Stimulated activated CD4-positive, alpha-beta T cell treated with anti-CD3 and anti-CD28 coated beads, TNF-alpha, amount 100 ng/mL, for 4 hours (primary cell): Measurements from ENCODE around the gene CDH23.

Experiments used
- DNase-seq, 3 experiments: peaks; one replicate each; pipeline ENCODE4 v3.0.0-alpha.2; 2020; ENCODE audit warnings: low read depth in 3 of 3

CDH23 gene

DNA sequence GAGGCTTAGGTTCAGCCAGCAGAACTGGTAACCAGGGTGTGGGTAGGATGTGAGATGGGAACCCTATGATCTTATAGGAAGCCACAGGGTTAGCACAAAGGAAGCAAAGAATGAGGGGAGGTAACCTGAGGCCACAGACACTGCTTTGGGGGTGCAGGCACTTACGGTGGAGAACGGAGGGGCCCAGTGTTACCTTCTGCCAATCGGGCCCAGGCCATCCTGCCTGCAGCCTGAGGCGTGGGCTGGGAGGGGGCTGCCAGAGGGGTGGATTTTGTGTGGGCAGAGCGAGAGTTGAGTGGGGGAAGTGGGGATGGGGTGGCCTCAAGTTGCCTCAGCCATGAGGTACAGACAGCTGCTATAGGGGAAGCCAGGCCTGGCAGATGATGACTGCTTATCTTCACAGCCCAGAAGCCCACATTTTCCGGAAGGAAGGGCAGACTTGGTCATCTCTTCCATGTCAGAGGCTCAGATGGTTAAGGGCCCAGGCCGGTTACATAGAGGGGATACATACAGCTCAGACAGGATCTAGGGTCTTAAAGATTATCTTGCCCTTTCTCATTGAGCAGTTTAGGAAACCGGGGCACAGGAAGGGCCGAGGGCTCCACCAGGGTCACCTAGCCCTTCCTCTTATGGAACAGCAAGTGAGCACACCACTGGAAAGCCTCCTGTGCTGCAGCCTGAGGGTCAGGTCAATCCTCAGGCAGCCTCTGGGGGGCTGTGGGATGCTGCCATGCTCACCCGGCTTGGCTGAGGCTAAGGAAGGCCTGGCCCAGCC, 401.0 kb downstream of the CDH23 start:
- DNase-seq: no peak

DNA sequence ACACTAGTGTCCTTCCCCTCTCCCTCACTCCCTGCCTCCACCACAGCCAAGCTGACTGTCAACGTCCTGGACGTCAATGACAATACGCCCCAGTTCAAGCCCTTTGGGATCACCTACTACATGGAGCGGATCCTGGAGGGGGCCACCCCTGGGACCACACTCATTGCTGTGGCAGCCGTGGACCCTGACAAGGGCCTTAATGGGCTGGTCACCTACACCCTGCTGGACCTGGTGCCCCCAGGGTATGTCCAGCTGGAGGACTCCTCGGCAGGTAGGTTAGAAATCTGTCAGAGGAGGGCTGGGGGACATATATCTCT, 401.5 kb downstream of the CDH23 start:
- no peak for DNase-seq

- no peak for DNase-seq
These were observed 402.4 kb downstream of the CDH23 start for GRCh38 chr10:71799112-71799511.

GRCh38 chr10:71799608-71800453, 403.1 kb downstream of the CDH23 start:
- DNase-seq: no peak

- DNase-seq: no peak
These were observed 404.6 kb downstream of the CDH23 start for GRCh38 chr10:71801361-71801760.

DNA sequence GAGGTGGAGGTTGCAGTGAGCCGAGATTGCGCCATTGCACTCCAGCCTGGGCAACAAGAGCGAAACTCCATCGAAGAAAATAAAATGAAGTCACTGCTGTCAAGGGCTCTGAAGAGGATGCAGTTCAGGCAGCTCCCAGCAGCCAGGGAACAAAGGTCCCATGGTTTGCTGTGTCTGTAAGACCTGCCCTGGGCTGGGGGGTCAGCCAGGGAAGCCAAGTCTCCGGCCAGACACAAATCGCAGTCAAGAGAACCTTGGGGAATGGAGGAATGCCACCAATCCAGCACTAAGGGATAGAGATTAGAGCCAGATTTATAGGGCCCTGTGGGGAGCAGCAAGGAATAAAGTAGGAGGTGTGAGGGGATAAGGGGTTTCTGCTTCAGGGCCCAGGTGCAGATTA, 405.5 kb downstream of the CDH23 start:
- no peak for DNase-seq

DNA sequence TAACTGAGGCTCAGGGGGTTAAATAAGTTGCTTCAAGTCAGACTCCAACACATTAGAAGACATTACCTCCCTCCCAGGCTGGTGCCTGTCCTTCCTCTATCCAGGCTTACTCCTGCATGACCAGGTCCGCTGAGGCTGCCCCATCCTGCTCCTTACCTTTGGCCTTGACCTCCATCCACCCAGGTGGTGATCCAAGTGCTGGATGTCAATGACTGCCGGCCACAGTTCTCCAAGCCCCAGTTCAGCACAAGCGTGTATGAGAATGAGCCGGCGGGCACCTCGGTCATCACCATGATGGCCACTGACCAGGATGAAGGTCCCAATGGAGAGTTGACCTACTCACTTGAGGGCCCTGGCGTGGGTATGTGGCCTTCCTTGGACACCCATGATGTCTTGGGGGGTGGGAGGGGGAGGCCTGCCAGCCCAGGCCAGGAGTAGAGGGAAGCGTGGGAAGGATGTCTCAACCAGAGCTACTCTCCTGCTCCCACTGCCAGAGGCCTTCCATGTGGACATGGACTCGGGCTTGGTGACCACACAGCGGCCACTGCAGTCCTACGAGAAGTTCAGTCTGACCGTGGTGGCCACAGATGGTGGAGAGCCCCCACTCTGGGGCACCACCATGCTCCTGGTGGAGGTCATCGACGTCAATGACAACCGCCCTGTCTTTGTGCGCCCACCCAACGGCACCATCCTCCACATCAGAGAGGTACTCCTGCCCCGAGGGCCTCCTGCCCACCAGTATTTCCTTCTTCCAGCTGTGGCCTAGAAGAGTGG, 406.2 kb downstream of the CDH23 start:
- no peak for DNase-seq

DNA sequence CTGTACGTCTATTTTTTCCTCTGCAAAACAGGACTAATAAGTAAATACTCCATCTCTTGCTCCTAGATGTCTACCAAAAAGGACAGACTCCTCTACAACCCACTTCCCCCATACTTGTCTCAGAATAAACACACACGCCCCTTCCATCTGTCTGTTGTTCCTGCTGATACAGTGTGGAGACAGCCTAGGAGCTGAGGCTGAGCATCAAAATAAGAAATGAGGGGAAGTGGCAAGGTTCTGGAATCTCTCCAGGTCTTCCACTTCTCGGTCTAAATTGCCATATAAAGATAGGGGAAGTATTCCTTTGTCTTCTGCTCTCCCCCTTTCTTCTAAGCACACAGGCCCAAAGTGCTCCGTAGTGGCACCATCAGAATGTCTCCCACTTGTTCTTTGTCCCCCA, 407.4 kb downstream of the CDH23 start:
- DNase-seq: no peak

DNA sequence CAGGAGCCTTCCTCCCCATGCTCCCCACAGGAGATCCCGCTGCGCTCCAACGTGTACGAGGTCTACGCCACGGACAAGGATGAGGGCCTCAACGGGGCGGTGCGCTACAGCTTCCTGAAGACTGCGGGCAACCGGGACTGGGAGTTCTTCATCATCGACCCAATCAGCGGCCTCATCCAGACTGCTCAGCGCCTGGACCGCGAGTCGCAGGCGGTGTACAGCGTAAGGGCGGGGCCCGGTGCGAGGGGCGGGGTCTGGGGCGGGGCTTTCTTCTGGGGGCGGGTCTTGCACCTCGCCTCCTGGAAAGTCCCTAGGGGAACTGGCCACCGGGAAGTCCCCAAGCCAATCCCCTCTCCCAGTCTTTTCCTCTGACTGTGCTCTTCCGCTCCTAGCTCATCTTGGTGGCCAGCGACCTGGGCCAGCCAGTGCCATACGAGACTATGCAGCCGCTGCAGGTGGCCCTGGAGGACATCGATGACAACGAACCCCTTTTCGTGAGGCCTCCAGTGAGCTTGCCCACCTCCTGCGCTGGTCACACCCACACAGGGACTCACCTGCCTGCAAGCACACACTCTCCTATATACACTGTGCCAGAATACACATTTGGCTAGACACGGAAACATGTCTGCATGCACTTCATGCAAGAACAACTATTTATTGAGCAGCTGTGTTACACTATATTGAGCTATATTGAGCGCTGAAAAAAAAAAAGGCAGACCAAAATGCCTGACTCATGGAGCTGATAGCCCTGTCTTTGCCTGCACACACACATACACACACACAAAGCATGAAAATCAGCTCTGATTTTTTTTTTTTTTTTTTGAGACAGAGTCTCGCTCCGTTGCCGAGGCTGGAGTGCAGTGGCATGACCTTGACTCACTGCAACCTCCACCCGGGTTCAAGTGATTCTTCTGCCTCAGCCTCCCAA, 409.3 kb downstream of the CDH23 start:
- DNase-seq: no peak

DNA sequence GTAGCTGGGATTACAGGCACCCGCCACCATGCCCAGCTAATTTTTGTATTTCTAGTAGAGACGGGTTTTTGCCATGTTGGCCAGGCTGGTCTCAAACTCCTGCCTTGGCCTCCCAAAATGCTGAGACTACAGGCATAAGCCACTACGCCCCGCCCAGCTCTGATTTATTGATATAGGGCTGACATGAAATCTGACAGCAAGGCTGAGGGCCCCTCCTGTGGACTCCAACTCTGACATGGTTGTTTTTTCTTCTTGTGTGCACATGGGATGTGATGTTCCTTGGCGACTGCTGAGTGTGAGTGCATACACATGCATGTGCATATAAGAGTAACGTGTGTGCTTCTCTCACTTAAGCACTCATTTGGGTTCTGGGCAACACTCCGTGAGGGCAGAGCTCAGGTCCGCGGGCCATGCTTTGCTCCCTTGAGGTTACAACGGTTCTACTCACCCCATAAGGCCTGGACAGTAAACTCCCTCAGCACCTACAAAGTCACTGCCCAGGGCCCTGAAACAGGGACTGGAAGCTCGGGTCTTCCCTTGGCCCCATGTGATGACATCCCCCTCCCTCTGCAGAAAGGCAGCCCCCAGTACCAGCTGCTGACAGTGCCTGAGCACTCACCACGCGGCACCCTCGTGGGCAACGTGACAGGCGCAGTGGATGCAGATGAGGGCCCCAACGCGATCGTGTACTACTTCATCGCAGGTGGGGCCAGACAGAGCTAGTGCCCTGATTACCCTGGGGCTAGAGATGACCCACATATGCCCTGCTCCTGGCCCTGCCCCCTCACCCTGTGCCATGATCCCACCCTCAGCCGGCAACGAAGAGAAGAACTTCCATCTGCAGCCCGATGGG, 410.2 kb downstream of the CDH23 start:
- DNase-seq: no peak

DNA sequence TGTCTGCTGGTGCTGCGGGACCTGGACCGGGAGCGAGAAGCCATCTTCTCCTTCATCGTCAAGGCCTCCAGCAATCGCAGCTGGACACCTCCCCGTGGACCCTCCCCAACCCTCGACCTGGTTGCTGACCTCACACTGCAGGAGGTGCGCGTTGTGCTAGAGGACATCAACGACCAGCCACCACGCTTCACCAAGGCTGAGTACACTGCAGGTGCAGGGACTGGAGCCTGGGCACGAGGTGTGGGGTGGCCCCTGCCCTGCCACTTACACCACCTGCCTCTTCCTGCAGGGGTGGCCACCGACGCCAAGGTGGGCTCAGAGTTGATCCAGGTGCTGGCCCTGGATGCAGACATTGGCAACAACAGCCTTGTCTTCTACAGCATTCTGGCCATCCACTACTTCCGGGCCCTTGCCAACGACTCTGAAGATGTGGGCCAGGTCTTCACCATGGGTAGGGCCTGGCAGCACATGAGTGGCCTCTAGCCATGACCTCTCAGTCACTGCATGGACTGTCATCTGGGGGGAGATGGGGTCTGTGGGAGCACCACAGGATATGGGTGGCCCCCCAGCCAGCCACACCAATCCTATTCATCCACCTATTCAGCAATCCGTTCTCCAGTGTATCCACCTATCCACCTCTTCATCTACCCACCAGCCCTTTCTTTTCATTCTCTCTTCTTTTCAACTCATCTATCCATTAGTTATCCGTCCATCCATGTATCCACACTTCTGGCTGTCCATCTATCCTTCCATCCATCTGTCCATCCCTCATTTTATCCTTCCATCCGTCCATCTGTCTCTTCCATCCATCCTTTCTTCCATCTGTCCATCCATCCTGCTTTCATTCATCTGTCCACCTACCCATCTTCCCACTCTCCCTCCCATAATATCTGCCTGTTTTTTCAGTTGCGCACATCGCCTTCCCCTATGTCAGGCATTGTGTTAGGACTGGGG, 411.1 kb downstream of the CDH23 start:
- no peak for DNase-seq

DNA sequence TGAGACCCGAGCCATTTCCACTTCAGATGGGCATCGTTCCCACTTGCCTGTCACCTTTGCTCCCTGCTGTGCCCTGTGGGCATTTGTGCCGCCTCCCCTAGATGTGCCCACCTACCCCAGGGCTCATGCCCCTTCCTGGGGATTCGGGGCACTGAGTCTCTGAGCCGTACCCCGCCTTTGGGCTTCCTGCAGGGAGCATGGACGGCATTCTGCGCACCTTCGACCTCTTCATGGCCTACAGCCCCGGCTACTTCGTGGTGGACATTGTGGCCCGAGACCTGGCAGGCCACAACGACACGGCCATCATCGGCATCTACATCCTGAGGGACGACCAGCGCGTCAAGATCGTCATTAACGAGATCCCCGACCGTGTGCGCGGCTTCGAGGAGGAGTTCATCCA, 412.9 kb downstream of the CDH23 start:
- DNase-seq: no peak

- DNase-seq: no peak
These were observed 413.5 kb downstream of the CDH23 start for GRCh38 chr10:71810048-71810750.

DNA sequence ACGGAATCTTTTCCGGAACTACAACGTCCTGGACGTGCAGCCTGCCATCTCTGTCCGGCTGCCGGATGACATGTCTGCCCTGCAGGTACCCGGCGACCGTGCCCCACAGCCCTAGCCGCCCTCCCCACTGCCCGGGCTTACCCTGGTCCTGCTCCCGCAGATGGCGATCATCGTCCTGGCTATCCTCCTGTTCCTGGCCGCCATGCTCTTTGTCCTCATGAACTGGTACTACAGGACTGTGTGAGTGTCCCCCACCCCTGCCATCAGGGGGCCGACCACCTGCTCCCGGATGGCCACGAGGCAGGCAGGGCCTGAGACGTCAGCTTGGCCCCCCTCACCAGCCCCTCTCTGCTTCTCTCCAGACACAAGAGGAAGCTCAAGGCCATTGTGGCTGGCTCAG, 414.6 kb downstream of the CDH23 start:
- no peak for DNase-seq

GRCh38 chr10:71812016-71812912, 415.5 kb downstream of the CDH23 start:
- DNase-seq: peak; percentile 66 to 75 (median 66)

GRCh38 chr10:71812913-71813590, 416.3 kb downstream of the CDH23 start:
- no peak for DNase-seq

GRCh38 chr10:71814922-71815411, 418.2 kb downstream of the CDH23 start:
- DNase-seq: no peak
